AG09319 (cell line): Measurements from ENCODE around the gene ZNF787.

Source experiments
- DNase-seq: peaks from one replicate; pipeline ENCODE4 v3.0.0-alpha.2; 2010; ENCODE audit warnings: low read depth; ENCODE audit errors: extremely low read depth
- CTCF ChIP-seq: IDR thresholded peaks from 2 replicates; pipeline ENCODE4 v1.5.1; 2011; ENCODE audit warnings: low read depth, mild to moderate bottlenecking, inconsistent platforms, low read length, moderate library complexity

ZNF787 gene

GRCh38 chr19:56088497-56089215 is 32.4 kb downstream of the ZNF787 start:
- DNase-seq, result no peak

GRCh38 chr19:56087647-56088496 is 33.2 kb downstream of the ZNF787 start:
- DNase-seq, result no peak
- no peak for TF ChIP-seq CTCF

More at GRCh38 chr19:56088497-56089215, 32.4 kb downstream of the ZNF787 start:
- TF ChIP-seq CTCF, result no peak

DNA sequence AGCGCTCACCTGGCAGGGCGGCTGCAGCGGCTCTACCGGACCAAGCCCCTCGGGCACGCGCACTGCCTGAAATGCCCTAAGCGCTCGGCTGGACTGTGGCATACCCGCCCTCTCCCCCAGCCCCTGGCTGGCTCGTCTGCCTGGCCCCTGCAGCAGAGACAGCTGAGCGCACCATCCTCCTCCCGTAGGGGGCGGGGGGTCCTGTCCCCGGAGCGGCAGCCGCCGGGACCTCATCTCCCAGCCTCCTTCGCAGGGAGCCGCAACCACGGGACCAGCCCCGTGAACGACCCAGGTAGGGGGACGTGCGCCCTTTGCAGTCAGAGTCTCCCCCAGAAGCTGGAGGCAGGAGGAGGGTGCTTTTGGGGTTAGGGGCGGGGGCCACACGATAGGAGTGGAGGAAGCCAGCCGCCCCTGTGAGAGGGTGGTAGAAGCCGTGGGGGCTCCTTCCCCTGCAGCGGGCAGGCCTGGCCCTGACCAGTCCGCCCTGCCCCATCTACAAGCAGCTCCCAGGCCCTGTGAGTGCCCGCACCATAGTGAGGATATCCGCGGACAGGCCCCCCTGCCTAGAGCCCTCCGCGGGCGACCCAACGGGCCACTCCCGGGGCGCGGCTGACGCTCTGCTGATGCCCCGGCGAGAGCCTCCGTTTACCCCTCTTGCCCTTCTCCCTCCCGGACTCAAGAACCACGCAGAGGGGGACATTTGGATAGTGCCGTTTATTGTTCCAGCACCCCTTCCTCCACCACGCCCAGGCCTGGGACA is 34.2 kb downstream of the ZNF787 start:
- DNase-seq, result no peak
- TF ChIP-seq CTCF, result no peak

GRCh38 chr19:56085571-56086275 is 35.4 kb downstream of the ZNF787 start:
- TF ChIP-seq CTCF, result no peak
- no peak for DNase-seq

GRCh38 chr19:56084835-56085536 is 36.1 kb downstream of the ZNF787 start:
- DNase-seq, result no peak
- TF ChIP-seq CTCF, result no peak

DNA sequence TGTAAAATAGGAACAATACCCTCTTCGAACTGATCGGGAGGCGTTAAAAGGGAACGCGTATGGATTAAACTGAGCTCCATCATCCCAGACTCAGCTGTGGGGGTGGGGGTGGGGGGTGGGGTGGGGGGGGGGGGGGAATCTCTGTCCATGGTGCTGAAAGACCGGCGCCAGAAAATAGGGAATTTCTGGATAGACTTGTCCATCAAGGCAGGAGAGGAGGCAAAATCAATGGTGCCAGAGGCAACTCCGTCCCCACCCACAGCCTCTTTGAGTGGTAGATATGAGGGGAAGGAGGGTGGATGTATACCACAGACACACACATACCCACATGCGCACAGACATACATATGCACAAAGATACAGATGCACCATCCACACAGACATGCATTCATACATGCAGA is 37.4 kb downstream of the ZNF787 start:
- no peak for DNase-seq
- TF ChIP-seq CTCF, result no peak
